Measurements from ENCODE around the gene FXYD5.

DNA sequence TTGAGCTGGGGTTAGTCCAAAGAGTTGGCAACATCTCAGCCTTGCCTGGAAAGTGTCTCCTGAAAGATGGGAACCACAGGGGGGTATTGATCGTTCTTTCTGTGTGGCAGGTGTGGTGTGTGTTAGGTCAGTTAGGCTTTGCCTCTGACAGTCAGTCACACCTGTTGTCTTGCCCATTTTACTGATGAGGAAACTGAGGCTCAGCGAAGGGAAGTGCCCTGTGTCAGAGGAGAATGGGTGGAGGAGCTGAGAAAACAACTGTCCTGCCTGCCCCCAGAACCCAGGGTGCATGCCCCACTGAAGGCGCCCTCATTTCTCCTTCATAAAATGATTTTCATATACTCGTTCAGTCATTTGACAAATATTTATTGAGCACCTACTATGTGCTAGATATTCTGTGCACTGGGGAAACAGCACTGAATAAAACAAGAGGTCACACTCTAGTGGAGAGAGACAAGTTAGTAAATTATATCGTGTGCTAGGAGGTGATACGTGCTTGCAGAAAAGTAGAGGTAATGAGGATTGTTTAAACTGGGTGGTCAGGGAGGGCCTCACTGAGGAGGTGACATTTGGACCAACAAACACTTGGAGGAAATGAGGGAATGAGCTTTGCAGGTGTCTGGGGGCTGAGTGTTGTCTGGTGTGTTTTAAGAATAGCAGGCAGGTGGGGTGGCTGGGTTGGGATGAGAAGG, 1.6 kb downstream of the FXYD5 start:
- TF ChIP-seq REST (IDR thresholded peaks at IDR 0.05; ENCODE audit: insufficient read depth in 1 of 2, low read depth in 2 of 2, low read length in 2 of 2) (no peak), TAF1 (IDR thresholded peaks at IDR 0.05; ENCODE audit: borderline replicate concordance, insufficient read depth, low read length) (no peak)

All from PFSK-1 (cell line).